MCF 10A (cell line): ENCODE results near the gene TULP4. TPM values are rescaled to one million over a fixed set of nuclear protein-coding genes. Genes with fewer than 3 reads are reported as not detected.

Experiments
- BruUV-seq: library from RNA; stranded (reverse); fragments of 400-500 nt; replicated peaks from 2 replicates; lab custom pipeline; 2021; lab: Mats Ljungman, UMichigan
- CTCF ChIA-PET: fragments of 300-600 bp; sonication (Branson Sonifier 250); formaldehyde crosslinking; extraction: SDS; loops from one replicate; lab custom pipeline; 2021; ENCODE audit warnings: antibody characterized with exemption, inconsistent platforms; lab: Yijun Ruan, JAX
- POLR2A ChIA-PET: fragments of 300-600, 350-650 bp; sonication (Branson Sonifier 250); formaldehyde crosslinking; extraction: SDS; loops from one replicate; lab custom pipeline; 2020; ENCODE audit warnings: antibody characterized with exemption, inconsistent platforms; lab: Yijun Ruan, JAX
- DNase-seq: peaks from one replicate; pipeline ENCODE4 v3.0.0-alpha.2; 2018; ENCODE audit not compliant: unreplicated experiment
- H3K27ac Mint-ChIP-seq: one replicate; pipeline ENCODE4 v1.8.0; 2022; ENCODE audit warnings: mild to moderate bottlenecking, low read depth, mixed read lengths; ENCODE audit not compliant: unreplicated experiment
- H3K27me3 Mint-ChIP-seq: one replicate; pipeline ENCODE4 v1.8.0; 2022; ENCODE audit warnings: mixed read lengths; ENCODE audit not compliant: insufficient read depth, unreplicated experiment
- H3K36me3 Mint-ChIP-seq: one replicate; pipeline ENCODE4 v1.8.0; 2022; ENCODE audit warnings: mild to moderate bottlenecking, moderate library complexity, mixed read lengths; ENCODE audit not compliant: insufficient read depth, unreplicated experiment
- H3K4me1 Mint-ChIP-seq: one replicate; pipeline ENCODE4 v1.8.0; 2022; ENCODE audit warnings: mixed read lengths; ENCODE audit not compliant: insufficient read depth, unreplicated experiment
- H3K4me3 Mint-ChIP-seq: one replicate; pipeline ENCODE4 v1.8.0; 2022; ENCODE audit warnings: mild to moderate bottlenecking, moderate library complexity, mixed read lengths; ENCODE audit not compliant: unreplicated experiment
- H3K9me3 Mint-ChIP-seq: one replicate; pipeline ENCODE4 v1.8.0; 2022; ENCODE audit warnings: mixed read lengths; ENCODE audit not compliant: unreplicated experiment
- CTCF ChIP-seq: fragments of 200-600 bp; IDR thresholded peaks from one replicate; pipeline ENCODE4 v1.8.0; 2022; ENCODE audit warnings: antibody characterized with exemption, mild to moderate bottlenecking; ENCODE audit not compliant: unreplicated experiment
- intact Hi-C: fragments of 100-400 bp; cut with micrococcal nuclease; formaldehyde crosslinking; loops from 2 replicates; pipeline ENCODE4 v1.14.1; 2022
- total RNA-seq: library from RNA; stranded (reverse); gene quantifications from 2 replicates; pipeline ENCODE4 v1.2.3, GENCODE V29; 2022

TULP4 gene
- total RNA-seq, 1 experiment from 2014 or later: 64.2 TPM

DNA sequence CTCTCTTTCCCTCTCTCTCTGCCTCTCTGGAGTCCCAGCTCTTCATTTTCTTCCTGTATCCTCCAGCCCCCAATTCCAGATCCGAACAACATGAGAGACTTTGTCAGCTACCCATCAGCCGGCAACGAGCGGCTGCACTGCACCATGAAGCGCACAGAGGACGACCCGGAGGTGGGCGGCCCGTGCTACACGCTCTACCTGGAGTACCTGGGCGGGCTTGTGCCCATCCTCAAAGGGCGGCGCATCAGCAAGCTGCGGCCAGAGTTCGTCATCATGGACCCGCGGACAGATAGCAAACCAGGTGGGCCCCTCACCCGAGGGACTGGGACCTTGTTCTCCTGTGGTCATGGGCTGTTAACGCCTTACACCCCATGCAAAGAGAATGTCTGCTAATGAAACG is 168.7 kb downstream of the TULP4 start:
- Mint-ChIP-seq H3K27ac (peak overlapping the region; percentile 49), H3K27me3 (no peaks in the 10 kb centered on the region), H3K4me1 (peaks cover 20% of the 10 kb centered on the region), H3K4me3 (no peak overlapping the region), H3K9me3 (no peaks in the 10 kb centered on the region), H3K36me3 (peaks cover 33% of the 10 kb centered on the region)
- DNase-seq: no peak
- CTCF ChIA-PET: interaction anchor here (0.6 kb wide), 1 partner anchor 36 kb away, joined by 3 read pairs; no protein-coding TSS in a partner anchor
- intact Hi-C loops: no loop called here
- POLR2A ChIA-PET: interaction anchor here (0.6 kb wide), 1 partner anchor 216 kb away, joined by 3 read pairs; no protein-coding TSS in a partner anchor
- no peak for TF ChIP-seq CTCF
- no TSS peak for BruUV-seq

DNA sequence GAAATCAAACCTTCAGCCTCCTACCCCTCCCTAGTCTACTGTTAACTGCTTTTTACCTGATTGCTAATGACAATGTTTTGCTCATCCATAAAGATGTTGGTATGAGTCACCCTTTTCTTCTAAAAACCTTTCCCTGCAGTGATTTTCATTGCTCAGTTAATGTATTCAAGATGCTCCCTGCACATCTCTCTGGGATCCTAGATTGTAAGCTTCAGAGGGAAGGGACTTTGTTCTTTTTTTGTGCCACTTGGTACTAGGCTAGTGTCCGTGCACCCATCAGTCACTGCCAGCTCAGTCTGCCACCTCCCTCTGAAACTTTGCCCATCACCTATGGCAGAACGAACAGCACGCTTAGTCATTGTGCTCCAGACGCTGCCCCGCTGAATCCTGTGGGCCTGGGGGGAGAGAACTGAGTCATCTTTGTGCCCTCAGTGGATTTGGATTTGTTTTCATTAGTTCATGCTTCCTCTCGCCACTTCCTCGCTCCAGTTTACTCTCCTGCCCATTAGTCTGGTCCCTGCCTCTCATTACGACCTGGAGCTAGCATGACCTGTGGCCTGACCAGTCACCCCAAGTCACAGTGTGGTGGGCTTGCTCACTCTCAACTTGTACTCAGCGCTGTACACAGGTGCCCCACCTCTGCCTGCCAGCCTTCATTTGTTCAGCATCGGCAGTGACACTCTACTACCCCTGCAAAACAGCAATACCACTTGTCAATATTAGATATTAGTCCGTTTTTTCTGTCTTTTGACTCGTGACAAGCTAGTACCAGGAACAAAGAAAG is 169.6 kb downstream of the TULP4 start:
- Mint-ChIP-seq H3K4me3 (no peak overlapping the region), H3K27ac (peak overlapping the region; percentile 49), H3K27me3 (no peaks in the 10 kb centered on the region), H3K36me3 (peaks cover 29% of the 10 kb centered on the region), H3K4me1 (peaks cover 20% of the 10 kb centered on the region), H3K9me3 (no peaks in the 10 kb centered on the region)
- DNase-seq: peak; percentile 93
- POLR2A ChIA-PET: no interaction called here
- BruUV-seq: no TSS peak
- no peak for TF ChIP-seq CTCF
- intact Hi-C loops: no loop called here
- CTCF ChIA-PET: interaction anchor here (0.5 to 0.7 kb wide), 5 partner anchors 8 to 261 kb away, joined by 3 read pairs; no protein-coding TSS in a partner anchor

GRCh38 chr6:158485431-158485830 is 173.2 kb downstream of the TULP4 start:
- DNase-seq: no peak
- no peak for TF ChIP-seq CTCF
- no TSS peak for BruUV-seq
- intact Hi-C loops: no loop called here
- ChIA-PET POLR2A (no interaction called here), CTCF (no interaction called here)
- Mint-ChIP-seq H3K9me3 (no peaks in the 10 kb centered on the region), H3K4me3 (no peak overlapping the region), H3K4me1 (peaks cover 29% of the 10 kb centered on the region), H3K27ac (no peak overlapping the region), H3K27me3 (no peaks in the 10 kb centered on the region), H3K36me3 (peaks cover 25% of the 10 kb centered on the region)

DNA sequence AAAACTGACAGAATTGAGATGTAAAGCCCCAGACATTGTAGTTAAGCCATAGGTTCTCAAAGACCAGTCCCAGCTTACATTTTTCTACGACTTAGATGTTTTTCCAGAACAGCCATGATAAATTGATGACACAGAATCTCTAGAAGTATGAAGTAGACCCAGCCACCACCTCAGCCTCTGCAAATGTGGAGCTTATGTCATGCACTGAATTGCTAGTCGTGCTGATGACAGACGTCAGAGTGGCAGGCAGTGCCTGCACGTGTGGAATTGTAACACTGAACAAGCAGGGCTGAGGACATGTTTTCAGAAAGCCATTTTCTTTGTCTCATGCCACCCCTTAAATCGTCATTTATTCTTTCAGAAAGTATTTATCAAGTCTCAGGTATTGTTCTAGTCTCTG is 175.2 kb downstream of the TULP4 start:
- Mint-ChIP-seq H3K9me3 (no peaks in the 10 kb centered on the region), H3K4me1 (peaks cover 10% of the 10 kb centered on the region), H3K27ac (peak overlapping the region; percentile 5), H3K4me3 (no peak overlapping the region), H3K36me3 (peaks cover 14% of the 10 kb centered on the region), H3K27me3 (no peaks in the 10 kb centered on the region)
- POLR2A ChIA-PET: interaction anchor here (0.6 to 1.4 kb wide), 4 partner anchors 27 to 255 kb away, joined by 3 to 7 read pairs (median 4); no protein-coding TSS in a partner anchor
- no peak for TF ChIP-seq CTCF
- BruUV-seq: no TSS peak
- intact Hi-C loops: no loop called here
- DNase-seq: no peak
- CTCF ChIA-PET: interaction anchor here (1.0 to 1.3 kb wide), 2 partner anchors 11 to 266 kb away, joined by 3 to 4 read pairs; no protein-coding TSS in a partner anchor
